ENCODE results near the gene NPAS3. TPM values are rescaled to one million over a fixed set of nuclear protein-coding genes. Genes with fewer than 3 reads are reported as not detected.

Gene NPAS3
- total and polyA plus RNA-seq, 2 of the 13 experiments (the other 11 are each of a cell fraction or from before 2014, with no cell fraction given) = not detected

DNA sequence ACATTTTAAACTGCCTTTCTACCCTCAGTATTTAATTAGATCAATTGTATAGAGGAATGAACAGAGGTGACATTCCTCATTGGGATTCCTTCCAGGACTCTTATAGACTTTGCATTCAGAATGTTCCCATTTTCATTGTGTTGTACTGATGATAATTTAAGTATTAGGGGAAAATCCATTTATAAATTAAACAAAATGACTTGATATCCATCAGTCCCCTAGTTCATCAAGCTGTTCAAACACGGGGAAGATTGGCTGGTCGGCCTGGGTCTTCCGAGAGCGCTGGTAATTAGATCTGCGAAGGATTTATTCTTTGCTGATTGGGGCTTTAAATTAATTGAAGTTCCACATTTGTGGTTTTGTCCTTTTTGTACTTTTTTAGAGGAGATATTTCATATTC lies 738.2 kb downstream of the NPAS3 start (continued):
- TF ChIP-seq, protein P1, sequence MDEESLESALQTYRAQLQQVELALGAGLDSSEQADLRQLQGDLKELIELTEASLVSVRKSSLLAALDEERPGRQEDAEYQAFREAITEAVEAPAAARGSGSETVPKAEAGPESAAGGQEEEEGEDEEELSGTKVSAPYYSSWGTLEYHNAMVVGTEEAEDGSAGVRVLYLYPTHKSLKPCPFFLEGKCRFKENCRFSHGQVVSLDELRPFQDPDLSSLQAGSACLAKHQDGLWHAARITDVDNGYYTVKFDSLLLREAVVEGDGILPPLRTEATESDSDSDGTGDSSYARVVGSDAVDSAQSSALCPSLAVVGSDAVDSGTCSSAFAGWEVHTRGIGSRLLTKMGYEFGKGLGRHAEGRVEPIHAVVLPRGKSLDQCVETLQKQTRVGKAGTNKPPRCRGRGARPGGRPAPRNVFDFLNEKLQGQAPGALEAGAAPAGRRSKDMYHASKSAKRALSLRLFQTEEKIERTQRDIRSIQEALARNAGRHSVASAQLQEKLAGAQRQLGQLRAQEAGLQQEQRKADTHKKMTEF (CRISPR knock-in tag; IDR thresholded peaks at IDR 0.05) = no peak
- TF ChIP-seq RFX3 (CRISPR knock-in tag; IDR thresholded peaks at IDR 0.05) (no peak), CHD4 (IDR thresholded peaks at IDR 0.05; ENCODE audit: borderline replicate concordance, low read length) (no peak), REL (CRISPR knock-in tag; conservative IDR thresholded peaks at IDR 0.05) (no peak), ZNF543 (CRISPR knock-in tag; IDR thresholded peaks at IDR 0.05) (no peak), THYN1 (CRISPR knock-in tag; IDR thresholded peaks at IDR 0.05; ENCODE audit: borderline replicate concordance, low read depth) (no peak), ZC3H13 (CRISPR knock-in tag; IDR thresholded peaks at IDR 0.05) (no peak), ZNF674 (CRISPR knock-in tag; IDR thresholded peaks at IDR 0.05; ENCODE audit: low read depth) (no peak), ZBTB8A (CRISPR knock-in tag; IDR thresholded peaks at IDR 0.05; ENCODE audit: borderline replicate concordance, low read depth) (no peak)
- TF ChIP-seq, protein P2, sequence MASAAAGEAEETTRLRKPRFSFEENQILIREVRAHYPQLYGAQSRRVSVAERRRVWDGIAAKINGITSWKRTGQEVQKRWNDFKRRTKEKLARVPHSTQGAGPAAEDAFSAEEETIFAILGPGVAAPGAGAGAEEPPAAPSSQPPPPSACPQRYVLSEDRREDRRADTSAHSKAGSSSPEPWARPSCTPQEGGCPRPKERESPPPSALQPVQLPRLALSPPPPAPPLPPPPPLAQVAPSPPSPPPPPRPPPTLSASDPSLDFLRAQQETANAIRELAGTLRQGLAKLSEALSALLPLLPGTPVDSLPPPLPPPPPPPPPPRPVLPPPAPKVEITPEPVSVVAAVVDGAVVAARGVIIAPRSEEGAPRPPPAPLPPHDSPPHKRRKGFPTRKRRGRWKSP (CRISPR knock-in tag; IDR thresholded peaks at IDR 0.05) = no peak

DNA sequence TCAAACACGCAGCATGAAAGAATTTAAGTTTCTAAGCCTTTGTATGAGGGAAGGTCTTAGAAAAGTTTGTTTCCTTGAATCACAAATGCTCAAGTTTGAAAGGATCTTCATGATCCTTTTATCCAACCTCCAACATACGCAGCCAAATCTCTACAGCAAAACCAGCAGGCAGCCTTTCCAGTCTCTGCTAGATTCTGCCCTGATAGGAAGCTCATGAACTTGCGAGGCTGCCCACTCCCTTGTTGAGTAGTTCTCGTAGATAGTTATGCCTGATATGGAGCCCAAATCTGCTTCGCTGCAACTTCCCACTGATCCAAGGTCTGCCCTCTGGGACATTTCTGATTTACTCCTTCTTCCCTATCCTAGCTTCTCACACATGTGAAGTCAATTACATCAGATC lies 739.3 kb downstream of the NPAS3 start:
- CTCF ChIA-PET (ENCODE audit: low intra/inter-chr PET ratio, low total read pairs) = no interaction called here
- H3K36me3 ChIP-seq (replicated peaks in 1 of 2; ENCODE audit: control insufficient read depth in 1 of 2, insufficient read depth in 2 of 2, low read length in 2 of 2) = no peaks in the 10 kb centered on the region
- FAIRE-seq (no peak), DNase-seq (ENCODE audit: low spot score) (no peak), ATAC-seq (no peak)
- no peaks in the 10 kb centered on the region for H3K9me3 ChIP-seq (ENCODE audit: low read length)
- intact Hi-C loops (cut with micrococcal nuclease; ENCODE audit: unreplicated experiment) = no loop called here
- H3K4me3 ChIP-seq (replicated peaks in 1 of 3; ENCODE audit: insufficient read depth in 1 of 3, low read depth in 2 of 3, low read length in 3 of 3) = no peak overlapping the region
- no peaks in the 10 kb centered on the region for H3K27me3 ChIP-seq (ENCODE audit: control insufficient read depth in 1 of 2, insufficient read depth in 2 of 2, low read length in 2 of 2)
- H3K9ac ChIP-seq (ENCODE audit: insufficient read depth, low read depth, low read length) = no peak overlapping the region
- WGBS (ENCODE audit: low lambda C conversion rate) = 4% methylated on average over 5 of the region's 5 CpGs
- no TSS peak for BruUV-seq (replicated peaks)
- no peak overlapping the region for H2AFZ ChIP-seq (ENCODE audit: low read length)
- no peaks in the 10 kb centered on the region for H3K4me1 ChIP-seq (ENCODE audit: insufficient read depth, low read length)
- H3K4me2 ChIP-seq (ENCODE audit: low read depth, low read length) = no peak overlapping the region
- in situ Hi-C loops (cut with HindIII; ENCODE audit: extremely low pct_ligation_motif_present, low pct_unique_long_range_greater_than_20kb) = no loop called here
- no peaks in the 10 kb centered on the region for H3K79me2 ChIP-seq (ENCODE audit: insufficient read depth, low read length)
- H3K27ac ChIP-seq (ENCODE audit: extremely low read length, insufficient read depth, low read length) = no peak overlapping the region
- POLR2A ChIA-PET = no interaction called here
- no peaks in the 10 kb centered on the region for H4K20me1 ChIP-seq (ENCODE audit: insufficient read depth, low read length)
- TF ChIP-seq TBP (CRISPR knock-in tag; IDR thresholded peaks at IDR 0.05) (no peak), RFXANK (CRISPR knock-in tag; IDR thresholded peaks at IDR 0.05) (no peak), ZNF451 (CRISPR knock-in tag; IDR thresholded peaks at IDR 0.05) (no peak), KLF6 (CRISPR knock-in tag; IDR thresholded peaks at IDR 0.05) (no peak), ZFP62 (CRISPR knock-in tag; IDR thresholded peaks at IDR 0.05) (no peak), RAD51 (IDR thresholded peaks at IDR 0.05; ENCODE audit: borderline replicate concordance) (no peak), ZNF713 (CRISPR knock-in tag; IDR thresholded peaks at IDR 0.05) (no peak)
- TF ChIP-seq, protein P3, sequence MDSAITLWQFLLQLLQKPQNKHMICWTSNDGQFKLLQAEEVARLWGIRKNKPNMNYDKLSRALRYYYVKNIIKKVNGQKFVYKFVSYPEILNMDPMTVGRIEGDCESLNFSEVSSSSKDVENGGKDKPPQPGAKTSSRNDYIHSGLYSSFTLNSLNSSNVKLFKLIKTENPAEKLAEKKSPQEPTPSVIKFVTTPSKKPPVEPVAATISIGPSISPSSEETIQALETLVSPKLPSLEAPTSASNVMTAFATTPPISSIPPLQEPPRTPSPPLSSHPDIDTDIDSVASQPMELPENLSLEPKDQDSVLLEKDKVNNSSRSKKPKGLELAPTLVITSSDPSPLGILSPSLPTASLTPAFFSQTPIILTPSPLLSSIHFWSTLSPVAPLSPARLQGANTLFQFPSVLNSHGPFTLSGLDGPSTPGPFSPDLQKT (CRISPR knock-in tag; IDR thresholded peaks at IDR 0.05; ENCODE audit: borderline replicate concordance) = no peak

Measured in HepG2 (cell line).